NCI-H345 (cell line): ENCODE data around the gene SCAMP2.

Source experiments
- DNase-seq: peaks from one replicate; lab custom pipeline; 2025; lab: John Stamatoyannopoulos, UW

SCAMP2 gene

GRCh38 chr15:74815961-74816360 is 57.2 kb downstream of the SCAMP2 start:
- DNase-seq: no peak

- DNase-seq: no peak
These were observed 57.8 kb downstream of the SCAMP2 start for GRCh38 chr15:74815121-74815934.

- no peak for DNase-seq
These were observed 60.6 kb downstream of the SCAMP2 start, which contains the start of gene LMAN1L for GRCh38 chr15:74812533-74812932. Gene LMAN1L, plus strand, starts transcription at chr15:74812835. Its CDS starts 20 bp downstream, at chr15:74812855.

- no peak for DNase-seq
These were observed 63.2 kb downstream of the SCAMP2 start for GRCh38 chr15:74809956-74810355.

- DNase-seq: no peak
These were observed 63.9 kb downstream of the SCAMP2 start for GRCh38 chr15:74809242-74809641.

GRCh38 chr15:74808840-74809229 is 64.3 kb downstream of the SCAMP2 start:
- DNase-seq: no peak

- DNase-seq: no peak
These were observed 64.9 kb downstream of the SCAMP2 start for GRCh38 chr15:74808078-74808839.

GRCh38 chr15:74807282-74807681 is 65.9 kb downstream of the SCAMP2 start:
- no peak for DNase-seq

- DNase-seq: no peak
These were observed 68.2 kb downstream of the SCAMP2 start for GRCh38 chr15:74804935-74805334.

GRCh38 chr15:74802862-74803447 is 70.2 kb downstream of the SCAMP2 start:
- DNase-seq: no peak

GRCh38 chr15:74802290-74802689 is 70.9 kb downstream of the SCAMP2 start:
- no peak for DNase-seq

- no peak for DNase-seq
These were observed 71.7 kb downstream of the SCAMP2 start for GRCh38 chr15:74801311-74801997.

GRCh38 chr15:74800559-74801094 is 72.5 kb downstream of the SCAMP2 start:
- DNase-seq: no peak

GRCh38 chr15:74799856-74800558 is 73.2 kb downstream of the SCAMP2 start:
- DNase-seq: peak; percentile 55

GRCh38 chr15:74799255-74799855 is 73.8 kb downstream of the SCAMP2 start:
- DNase-seq: no peak

GRCh38 chr15:74798388-74799254 is 74.5 kb downstream of the SCAMP2 start:
- no peak for DNase-seq

GRCh38 chr15:74795966-74796625 is 77.1 kb downstream of the SCAMP2 start:
- DNase-seq: no peak

GRCh38 chr15:74794970-74795349 is 78.2 kb downstream of the SCAMP2 start:
- no peak for DNase-seq

- no peak for DNase-seq
These were observed 78.8 kb downstream of the SCAMP2 start for GRCh38 chr15:74794248-74794969.
